ENCODE data around the gene ERF.

The ERF gene

DNA sequence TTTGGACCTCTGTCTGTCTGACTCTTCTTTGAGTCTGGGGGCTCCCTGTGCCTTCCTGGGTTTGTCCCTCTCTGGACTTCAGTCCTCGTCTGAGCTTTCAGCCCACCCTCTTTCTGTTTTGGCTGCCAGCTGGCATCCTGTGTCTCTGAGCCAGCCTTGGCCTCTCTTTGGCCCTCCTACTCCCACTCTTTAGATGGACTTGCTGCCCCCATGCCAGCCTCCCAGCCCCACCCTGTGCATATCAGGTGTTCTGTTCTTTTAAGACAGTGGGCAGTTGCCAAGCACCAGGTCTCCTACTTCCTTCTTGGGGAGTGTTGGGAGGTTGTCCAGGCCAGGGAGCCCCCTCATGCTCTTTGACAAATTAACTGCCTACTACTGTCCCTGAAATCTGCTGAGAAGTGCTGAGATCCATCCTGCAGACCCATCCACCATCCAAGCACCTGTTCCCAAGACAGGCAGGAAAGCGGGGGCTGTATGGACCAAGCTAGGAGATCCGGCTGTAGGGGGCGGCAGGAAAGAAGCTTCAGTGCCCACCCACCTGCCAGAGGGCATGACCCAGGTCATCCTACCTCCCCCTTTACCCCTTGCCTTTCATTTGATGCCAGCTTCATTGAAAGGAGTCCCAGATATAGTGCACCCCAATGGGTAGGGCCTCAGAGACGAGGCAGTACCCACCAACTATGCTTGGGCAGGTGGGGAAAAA, 23.7 kb upstream of the ERF start:
- Histone ChIP-seq H4K20me1 (ENCODE audit: insufficient read depth) (no peaks in the 10 kb centered on the region), H3K9ac (peak overlapping the region; percentile 70; the same call in 1 of the 2 replicates), H3K27me3 (ENCODE audit: insufficient read depth, low read depth) (no peaks in the 10 kb centered on the region), H3K79me2 (ENCODE audit: insufficient read depth, low read depth) (peaks cover 2% of the 10 kb centered on the region; the same call in 1 of the 2 replicates), H3K27ac (no peak overlapping the region), H3K4me3 (IDR thresholded peaks at IDR 0.05; ENCODE audit: insufficient read depth, low read depth, low read length) (no peak overlapping the region), H3K4me1 (ENCODE audit: low read depth, poor library complexity, severe bottlenecking) (peaks cover 52% of the 10 kb centered on the region), H3K36me3 (ENCODE audit: insufficient read depth) (no peaks in the 10 kb centered on the region), H3K4me2 (peak overlapping the region; percentile 76), H2AFZ (ENCODE audit: low read depth) (no peak overlapping the region)
- TF ChIP-seq, protein P1, sequence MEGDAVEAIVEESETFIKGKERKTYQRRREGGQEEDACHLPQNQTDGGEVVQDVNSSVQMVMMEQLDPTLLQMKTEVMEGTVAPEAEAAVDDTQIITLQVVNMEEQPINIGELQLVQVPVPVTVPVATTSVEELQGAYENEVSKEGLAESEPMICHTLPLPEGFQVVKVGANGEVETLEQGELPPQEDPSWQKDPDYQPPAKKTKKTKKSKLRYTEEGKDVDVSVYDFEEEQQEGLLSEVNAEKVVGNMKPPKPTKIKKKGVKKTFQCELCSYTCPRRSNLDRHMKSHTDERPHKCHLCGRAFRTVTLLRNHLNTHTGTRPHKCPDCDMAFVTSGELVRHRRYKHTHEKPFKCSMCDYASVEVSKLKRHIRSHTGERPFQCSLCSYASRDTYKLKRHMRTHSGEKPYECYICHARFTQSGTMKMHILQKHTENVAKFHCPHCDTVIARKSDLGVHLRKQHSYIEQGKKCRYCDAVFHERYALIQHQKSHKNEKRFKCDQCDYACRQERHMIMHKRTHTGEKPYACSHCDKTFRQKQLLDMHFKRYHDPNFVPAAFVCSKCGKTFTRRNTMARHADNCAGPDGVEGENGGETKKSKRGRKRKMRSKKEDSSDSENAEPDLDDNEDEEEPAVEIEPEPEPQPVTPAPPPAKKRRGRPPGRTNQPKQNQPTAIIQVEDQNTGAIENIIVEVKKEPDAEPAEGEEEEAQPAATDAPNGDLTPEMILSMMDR (conservative IDR thresholded peaks at IDR 0.05; ENCODE audit: low read depth, low read length) = no peak

DNA sequence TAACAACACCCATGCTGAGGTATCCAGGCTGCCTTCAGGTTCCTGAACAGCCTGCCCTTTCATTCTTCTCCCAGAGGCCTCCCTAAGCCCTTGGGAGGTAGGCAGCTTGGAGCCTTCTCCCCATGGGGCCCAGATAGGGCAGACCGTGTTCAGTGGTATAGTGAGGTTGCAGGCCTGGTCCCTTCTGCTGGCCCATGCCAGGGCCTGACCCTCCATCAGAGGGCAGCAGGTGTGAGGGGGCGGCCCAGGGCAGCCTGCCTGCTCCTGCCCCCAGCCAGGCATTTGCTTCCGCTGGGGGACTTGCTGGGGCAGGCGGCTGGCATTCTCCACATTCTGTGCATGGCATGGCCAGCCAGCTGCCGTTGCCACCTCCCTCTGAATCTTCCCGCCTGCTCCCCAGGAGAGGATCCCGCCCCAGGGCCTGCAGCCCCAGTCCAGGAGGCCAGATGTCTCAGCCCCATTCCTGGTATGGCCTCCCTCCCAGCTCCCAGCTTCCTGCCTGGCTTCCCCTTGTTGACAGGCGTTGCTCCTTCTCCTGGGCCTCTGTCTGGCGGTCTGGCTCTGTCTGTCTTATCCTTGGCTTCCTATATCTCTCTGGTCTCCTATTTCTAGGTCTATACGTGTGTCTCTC, 23.0 kb upstream of the ERF start:
- Histone ChIP-seq H3K4me1 (ENCODE audit: low read depth, poor library complexity, severe bottlenecking) (peaks cover 47% of the 10 kb centered on the region), H3K27ac (no peak overlapping the region), H4K20me1 (ENCODE audit: insufficient read depth) (no peaks in the 10 kb centered on the region), H3K4me3 (IDR thresholded peaks at IDR 0.05; ENCODE audit: insufficient read depth, low read depth, low read length) (no peak overlapping the region), H3K9ac (no peak overlapping the region), H3K4me2 (no peak overlapping the region; the same call in 1 of the 2 replicates), H2AFZ (ENCODE audit: low read depth) (no peak overlapping the region), H3K27me3 (ENCODE audit: insufficient read depth, low read depth) (no peaks in the 10 kb centered on the region), H3K36me3 (ENCODE audit: insufficient read depth) (no peaks in the 10 kb centered on the region), H3K79me2 (ENCODE audit: insufficient read depth, low read depth) (peaks cover 8% of the 10 kb centered on the region; the same call in 1 of the 2 replicates)
- TF ChIP-seq, protein P1 (conservative IDR thresholded peaks at IDR 0.05; ENCODE audit: low read depth, low read length) = no peak

DNA sequence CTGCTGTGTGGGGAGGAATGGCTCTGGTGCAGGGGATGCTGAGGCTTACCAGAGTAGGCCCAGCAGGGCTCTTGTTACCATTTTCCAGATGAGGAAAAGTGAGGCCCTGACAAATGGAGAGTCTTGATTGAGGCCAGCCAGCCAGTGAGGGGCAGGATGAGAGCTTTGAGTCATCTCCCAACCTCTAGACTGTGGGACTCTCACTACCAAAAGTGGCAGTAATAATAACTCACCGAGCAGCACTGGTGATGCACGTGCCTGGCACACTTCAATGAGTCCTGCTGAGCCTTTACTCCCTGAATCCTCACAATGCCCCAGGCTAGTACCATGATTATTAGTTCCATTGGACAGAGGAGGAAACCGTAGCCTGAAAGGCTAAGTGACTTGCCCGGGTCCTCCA, 21.9 kb upstream of the ERF start:
- Histone ChIP-seq H4K20me1 (ENCODE audit: insufficient read depth) (no peaks in the 10 kb centered on the region), H3K27ac (no peak overlapping the region), H2AFZ (ENCODE audit: low read depth) (no peak overlapping the region), H3K4me2 (no peak overlapping the region), H3K9ac (no peak overlapping the region), H3K4me3 (IDR thresholded peaks at IDR 0.05; ENCODE audit: insufficient read depth, low read depth, low read length) (no peak overlapping the region), H3K27me3 (ENCODE audit: insufficient read depth, low read depth) (no peaks in the 10 kb centered on the region), H3K79me2 (ENCODE audit: insufficient read depth, low read depth) (peaks cover 8% of the 10 kb centered on the region; the same call in 1 of the 2 replicates), H3K36me3 (ENCODE audit: insufficient read depth) (no peaks in the 10 kb centered on the region), H3K4me1 (ENCODE audit: low read depth, poor library complexity, severe bottlenecking) (peaks cover 36% of the 10 kb centered on the region)
- TF ChIP-seq, protein P1 (conservative IDR thresholded peaks at IDR 0.05; ENCODE audit: low read depth, low read length) = no peak

DNA sequence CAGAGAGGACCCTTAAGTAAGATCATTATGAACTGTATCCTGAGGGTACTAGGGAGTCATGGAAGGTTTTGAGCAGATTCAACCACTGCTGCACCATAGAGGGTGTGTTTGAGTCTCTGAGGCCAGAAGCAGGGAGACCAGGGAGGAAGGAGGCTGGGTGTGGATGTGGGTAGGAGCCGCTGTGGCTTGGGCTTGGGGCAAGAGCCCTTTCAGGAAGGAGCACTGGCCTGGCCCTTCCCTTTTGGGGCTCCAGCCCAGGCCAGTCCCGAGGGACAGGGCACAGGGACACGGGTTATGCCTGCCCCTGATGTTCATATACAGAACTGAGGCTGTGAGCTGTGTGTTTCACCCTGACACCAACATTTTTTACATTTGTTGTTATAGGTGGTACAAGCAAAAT, 21.4 kb upstream of the ERF start:
- Histone ChIP-seq H2AFZ (ENCODE audit: low read depth) (no peak overlapping the region), H3K79me2 (ENCODE audit: insufficient read depth, low read depth) (peaks cover 13% of the 10 kb centered on the region; the same call in 1 of the 2 replicates), H3K4me3 (IDR thresholded peaks at IDR 0.05; ENCODE audit: insufficient read depth, low read depth, low read length) (no peak overlapping the region), H3K4me1 (ENCODE audit: low read depth, poor library complexity, severe bottlenecking) (peaks cover 34% of the 10 kb centered on the region), H4K20me1 (ENCODE audit: insufficient read depth) (no peaks in the 10 kb centered on the region), H3K9ac (no peak overlapping the region), H3K36me3 (ENCODE audit: insufficient read depth) (no peaks in the 10 kb centered on the region), H3K27me3 (ENCODE audit: insufficient read depth, low read depth) (no peaks in the 10 kb centered on the region), H3K27ac (no peak overlapping the region), H3K4me2 (no peak overlapping the region)
- TF ChIP-seq, protein P1 (conservative IDR thresholded peaks at IDR 0.05; ENCODE audit: low read depth, low read length) = no peak
